ENCODE results near the gene SLIT1. TPM values are rescaled to one million over a fixed set of nuclear protein-coding genes. Genes with fewer than 3 reads are reported as not detected.

SLIT1 gene
- total RNA-seq, 1 donor from 2014 or later = 10.6 TPM

DNA sequence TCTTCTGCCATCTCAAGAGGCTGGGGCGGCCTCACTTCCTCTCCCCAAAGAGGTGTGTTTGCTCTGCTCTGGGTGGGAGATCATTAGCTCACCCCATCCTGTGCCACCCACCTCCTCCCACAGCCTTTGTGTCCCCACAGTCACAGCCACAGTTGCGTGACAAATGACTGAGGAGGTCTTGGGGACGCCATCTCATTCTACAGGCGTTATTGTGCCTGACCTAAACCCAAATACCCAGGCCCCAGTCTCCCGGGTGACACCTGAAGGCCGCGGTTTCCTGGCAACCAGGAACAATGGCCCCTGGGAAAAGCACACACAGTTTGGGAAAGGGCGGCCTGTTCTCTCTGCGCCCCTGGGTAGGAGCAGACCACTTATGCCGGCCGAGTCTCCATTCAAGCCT lies 51.6 kb downstream of the SLIT1 start:
- H3K27ac Mint-ChIP-seq (ENCODE audit: unreplicated experiment) = no peak overlapping the region
- TF ChIP-seq, protein P1, sequence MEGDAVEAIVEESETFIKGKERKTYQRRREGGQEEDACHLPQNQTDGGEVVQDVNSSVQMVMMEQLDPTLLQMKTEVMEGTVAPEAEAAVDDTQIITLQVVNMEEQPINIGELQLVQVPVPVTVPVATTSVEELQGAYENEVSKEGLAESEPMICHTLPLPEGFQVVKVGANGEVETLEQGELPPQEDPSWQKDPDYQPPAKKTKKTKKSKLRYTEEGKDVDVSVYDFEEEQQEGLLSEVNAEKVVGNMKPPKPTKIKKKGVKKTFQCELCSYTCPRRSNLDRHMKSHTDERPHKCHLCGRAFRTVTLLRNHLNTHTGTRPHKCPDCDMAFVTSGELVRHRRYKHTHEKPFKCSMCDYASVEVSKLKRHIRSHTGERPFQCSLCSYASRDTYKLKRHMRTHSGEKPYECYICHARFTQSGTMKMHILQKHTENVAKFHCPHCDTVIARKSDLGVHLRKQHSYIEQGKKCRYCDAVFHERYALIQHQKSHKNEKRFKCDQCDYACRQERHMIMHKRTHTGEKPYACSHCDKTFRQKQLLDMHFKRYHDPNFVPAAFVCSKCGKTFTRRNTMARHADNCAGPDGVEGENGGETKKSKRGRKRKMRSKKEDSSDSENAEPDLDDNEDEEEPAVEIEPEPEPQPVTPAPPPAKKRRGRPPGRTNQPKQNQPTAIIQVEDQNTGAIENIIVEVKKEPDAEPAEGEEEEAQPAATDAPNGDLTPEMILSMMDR (conservative IDR thresholded peaks at IDR 0.05) = no peak
- H3K4me1 Mint-ChIP-seq = peaks cover 73% of the 10 kb centered on the region
- H3K4me3 Mint-ChIP-seq = peak overlapping the region; percentile 33
- peak; percentile 35 for DNase-seq (ENCODE audit: low read depth, low spot score)
- no peaks in the 10 kb centered on the region for H3K36me3 Mint-ChIP-seq (ENCODE audit: low read depth)
- peaks cover 36% of the 10 kb centered on the region for H3K27me3 Mint-ChIP-seq (ENCODE audit: low read depth)
- no peaks in the 10 kb centered on the region for H3K9me3 Mint-ChIP-seq

DNA sequence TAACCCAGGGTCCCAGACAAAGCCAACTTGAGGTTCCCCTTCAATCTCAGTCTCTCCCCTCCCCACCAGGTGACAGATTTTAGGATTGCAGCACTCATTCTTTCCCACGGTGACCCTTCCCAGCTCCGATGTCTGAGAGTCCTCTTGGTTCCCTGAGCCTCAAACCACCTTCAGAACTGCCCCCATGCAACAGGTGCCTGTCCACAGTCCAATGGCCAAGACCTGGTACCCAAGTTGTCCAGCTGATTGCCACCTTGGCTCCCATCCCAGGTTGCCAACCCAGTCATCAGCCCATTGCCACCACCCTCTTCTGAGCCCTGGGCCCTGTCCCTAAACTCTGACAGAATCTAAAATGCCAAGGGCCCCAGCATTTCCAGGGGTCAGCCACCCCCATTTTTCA lies 53.5 kb downstream of the SLIT1 start:
- DNase-seq (ENCODE audit: low read depth, low spot score) = no peak
- TF ChIP-seq, protein P1 (conservative IDR thresholded peaks at IDR 0.05) = no peak
- Mint-ChIP-seq H3K4me1 (peaks cover 75% of the 10 kb centered on the region), H3K36me3 (ENCODE audit: low read depth) (no peaks in the 10 kb centered on the region), H3K9me3 (no peaks in the 10 kb centered on the region), H3K27ac (ENCODE audit: unreplicated experiment) (no peak overlapping the region), H3K4me3 (no peak overlapping the region), H3K27me3 (ENCODE audit: low read depth) (peaks cover 32% of the 10 kb centered on the region)

DNA sequence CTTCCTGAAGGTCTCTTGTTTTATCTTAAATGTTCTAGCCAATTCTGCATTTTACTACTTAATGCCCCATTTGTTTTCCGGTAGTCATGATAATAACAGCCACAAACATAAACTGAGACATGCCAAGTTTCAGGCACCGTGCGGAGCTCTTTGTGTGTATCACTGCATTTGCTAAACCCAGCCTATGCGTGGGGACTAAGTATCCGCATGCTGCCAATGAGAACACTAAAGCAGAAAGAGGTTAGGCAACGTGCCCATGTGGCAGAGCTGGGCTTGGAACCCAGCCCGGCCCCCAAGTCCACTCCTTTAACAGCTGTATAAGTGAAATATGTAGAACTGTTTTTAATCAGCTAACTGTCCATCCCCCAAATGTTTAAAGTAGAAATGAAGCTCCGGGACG lies 54.1 kb downstream of the SLIT1 start:
- no peaks in the 10 kb centered on the region for H3K9me3 Mint-ChIP-seq
- H3K27me3 Mint-ChIP-seq (ENCODE audit: low read depth) = peaks cover 32% of the 10 kb centered on the region
- no peaks in the 10 kb centered on the region for H3K36me3 Mint-ChIP-seq (ENCODE audit: low read depth)
- peak overlapping the region; percentile 57 for H3K27ac Mint-ChIP-seq (ENCODE audit: unreplicated experiment)
- no peak for DNase-seq (ENCODE audit: low read depth, low spot score)
- H3K4me3 Mint-ChIP-seq = peak overlapping the region; percentile 34
- TF ChIP-seq, protein P1 (conservative IDR thresholded peaks at IDR 0.05) = no peak
- peaks cover 73% of the 10 kb centered on the region for H3K4me1 Mint-ChIP-seq

DNA sequence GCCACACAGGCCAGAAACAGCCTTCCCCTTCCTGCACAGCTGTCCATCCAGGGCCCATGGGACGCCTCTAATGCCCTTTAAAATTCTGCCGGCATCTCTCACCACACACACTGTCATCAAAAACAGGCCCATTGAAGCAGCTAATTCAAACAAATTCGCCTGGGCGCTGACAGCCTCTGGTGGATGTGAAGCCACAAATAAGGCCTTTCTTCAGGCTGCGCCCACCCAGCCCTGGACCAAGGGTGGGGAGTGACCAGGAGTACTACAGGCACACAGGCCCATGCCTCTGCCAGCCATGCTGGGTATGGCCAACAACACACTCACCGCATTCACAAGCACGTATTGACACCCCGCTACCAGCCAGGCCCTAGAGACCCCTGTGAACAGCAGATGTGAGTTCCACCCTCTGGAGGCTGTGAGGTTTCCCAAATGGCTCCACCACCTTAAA lies 54.6 kb downstream of the SLIT1 start:
- H3K9me3 Mint-ChIP-seq = no peaks in the 10 kb centered on the region
- H3K4me1 Mint-ChIP-seq = peaks cover 69% of the 10 kb centered on the region
- H3K27ac Mint-ChIP-seq (ENCODE audit: unreplicated experiment) = peak overlapping the region; percentile 57
- no peak for DNase-seq (ENCODE audit: low read depth, low spot score)
- H3K4me3 Mint-ChIP-seq = peak overlapping the region; percentile 34
- H3K36me3 Mint-ChIP-seq (ENCODE audit: low read depth) = no peaks in the 10 kb centered on the region
- peaks cover 28% of the 10 kb centered on the region for H3K27me3 Mint-ChIP-seq (ENCODE audit: low read depth)
- TF ChIP-seq, protein P1 (conservative IDR thresholded peaks at IDR 0.05) = no peak

DNA sequence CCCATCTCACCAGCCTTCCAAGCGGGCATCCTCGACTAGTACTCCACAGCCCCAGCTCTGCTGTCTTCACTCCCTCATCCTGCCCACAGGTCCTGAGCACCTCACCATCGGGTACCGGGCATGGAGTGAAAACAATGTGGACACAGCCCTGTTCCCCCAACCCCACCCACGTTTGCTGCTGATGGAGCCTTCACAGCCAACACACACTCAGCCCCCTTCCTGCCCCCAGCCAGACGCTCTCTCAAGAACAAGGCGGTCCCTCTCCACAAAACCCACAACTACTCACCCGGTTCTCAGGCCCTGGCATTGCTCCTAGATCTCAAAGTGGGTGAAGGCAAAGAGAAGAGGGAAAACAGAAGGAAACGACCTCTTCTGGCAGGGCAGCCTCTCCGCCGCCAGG lies 56.1 kb downstream of the SLIT1 start:
- H3K36me3 Mint-ChIP-seq (ENCODE audit: low read depth) = no peaks in the 10 kb centered on the region
- DNase-seq (ENCODE audit: low read depth, low spot score) = no peak
- peaks cover 58% of the 10 kb centered on the region for H3K4me1 Mint-ChIP-seq
- TF ChIP-seq, protein P1 (conservative IDR thresholded peaks at IDR 0.05) = no peak
- no peaks in the 10 kb centered on the region for H3K9me3 Mint-ChIP-seq
- H3K27ac Mint-ChIP-seq (ENCODE audit: unreplicated experiment) = no peak overlapping the region
- no peak overlapping the region for H3K4me3 Mint-ChIP-seq
- peaks cover 18% of the 10 kb centered on the region for H3K27me3 Mint-ChIP-seq (ENCODE audit: low read depth)

Data from neural crest cell (in vitro differentiated cells).